ENCODE results near the gene PROS1.

DNA sequence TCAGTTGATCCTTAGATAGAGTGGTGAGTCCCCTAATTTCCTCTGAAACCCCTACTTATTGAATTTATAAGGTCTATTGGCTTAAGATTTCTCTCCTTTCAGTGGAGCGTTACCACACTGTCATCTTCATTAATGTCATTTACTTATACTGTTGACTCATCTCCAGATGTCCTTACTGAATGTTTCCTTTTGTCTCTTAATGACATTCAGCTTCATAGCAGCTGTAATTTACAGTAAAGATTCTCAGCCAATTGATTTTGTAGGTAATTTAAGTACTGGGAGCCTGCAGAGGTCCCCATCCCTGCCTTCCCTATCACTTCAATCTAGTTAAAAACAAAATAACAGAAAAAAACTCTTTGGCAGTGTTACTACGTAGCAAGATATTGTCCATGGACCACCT is 35.9 kb upstream of the PROS1 start:
- TF ChIP-seq CTCF (IDR thresholded peaks at IDR 0.05): no peak
- TF ChIP-seq POLR2A (IDR thresholded peaks at IDR 0.05): no peak
